HepG2 (cell line): ENCODE results near the gene PUDP. TPM values are rescaled to one million over a fixed set of nuclear protein-coding genes. Genes with fewer than 3 reads are reported as not detected.
A peak's percentile ranks its signal among the peaks of the same experiment; 100 is the strongest.

ENCODE experiments used
- AHDC1 ChIP-seq: sonication (generic); formaldehyde crosslinking; IDR thresholded peaks from 2 replicates; pipeline ENCODE4 v1.5.1; 2020; ENCODE audit warnings: mild to moderate bottlenecking, missing genetic modification reagents, borderline replicate concordance
- ATF4 ChIP-seq, 2 experiments: fragments of 450-650 bp in 1 of 2; sonication (generic) in 1 of 2; formaldehyde crosslinking; IDR thresholded peaks; 2 replicates each; pipeline versions ENCODE4 v1.5.0 to v1.8.0; 2020 to 2022; ENCODE audit warnings: mild to moderate bottlenecking in 1 of 2, missing genetic modification reagents in 1 of 2
- CBX1 ChIP-seq: IDR thresholded peaks from one replicate; pipeline ENCODE4 v1.6.1; 2016; ENCODE audit warnings: antibody characterized with exemption, low read depth
- FOXP1 ChIP-seq, 2 experiments: fragments of 450-650 bp in 1 of 2; IDR thresholded peaks; 2 replicates each; pipeline ENCODE4 v1.6.1; 2017 to 2018; ENCODE audit warnings: antibody characterized with exemption in 1 of 2
- GMEB1 ChIP-seq: sonication (generic); formaldehyde crosslinking; IDR thresholded peaks from 2 replicates; pipeline ENCODE4 v1.5.1; 2020; ENCODE audit warnings: missing genetic modification reagents, mild to moderate bottlenecking, borderline replicate concordance
- MTA1 ChIP-seq: sonication (generic); formaldehyde crosslinking; IDR thresholded peaks from 2 replicates; pipeline ENCODE4 v1.4.0; 2020; ENCODE audit warnings: missing genetic modification reagents, mild to moderate bottlenecking, borderline replicate concordance
- NFIC ChIP-seq: IDR thresholded peaks from 2 replicates; pipeline ENCODE4 v1.6.1; 2012; ENCODE audit warnings: mild to moderate bottlenecking, low read length, inconsistent platforms
- PBX2 ChIP-seq: IDR thresholded peaks from 2 replicates; pipeline ENCODE4 v1.6.1; 2016; ENCODE audit warnings: control low read depth
- TBP ChIP-seq: sonication (generic); formaldehyde crosslinking; IDR thresholded peaks from 2 replicates; pipeline ENCODE4 v1.5.0; 2020; ENCODE audit warnings: missing genetic modification reagents
- ZBTB4 ChIP-seq: sonication (generic); formaldehyde crosslinking; IDR thresholded peaks from 2 replicates; pipeline ENCODE4 v1.4.0; 2020; ENCODE audit warnings: missing genetic modification reagents, mild to moderate bottlenecking, borderline replicate concordance
- ZFAT ChIP-seq: sonication (generic); formaldehyde crosslinking; conservative IDR thresholded peaks from 2 replicates; pipeline ENCODE4 v1.8.1; 2023; ENCODE audit warnings: missing genetic modification reagents, inconsistent platforms
- ZFP36L1 ChIP-seq: sonication (generic); formaldehyde crosslinking; IDR thresholded peaks from 2 replicates; pipeline ENCODE4 v1.8.0; 2022; ENCODE audit warnings: mild to moderate bottlenecking, missing genetic modification reagents, moderate library complexity
- ZNF354B ChIP-seq: sonication (generic); formaldehyde crosslinking; IDR thresholded peaks from 2 replicates; pipeline ENCODE4 v1.8.0; 2022; ENCODE audit warnings: mild to moderate bottlenecking, missing genetic modification reagents
- ZNF670 ChIP-seq: sonication (generic); formaldehyde crosslinking; IDR thresholded peaks from 2 replicates; pipeline ENCODE4 v1.8.0; 2022; ENCODE audit warnings: mild to moderate bottlenecking, missing genetic modification reagents, borderline replicate concordance
- polyA plus RNA-seq, 8 experiments: library from polyadenylated mRNA; depleted of rRNA in 3 of 8; stranded (reverse) in 7 of 8; unstranded in 1 of 8; fragments of >200 nt; fragmentation: Illumina TruSeq in 4 of 8; extraction: Trizol in 4 of 8; gene quantifications; 2 replicates each; pipeline versions ENCODE4 v1.2.1 to v1.2.3, GENCODE V29; 2011 to 2016; ENCODE audit warnings: low read depth in 4 of 8, missing spikeins in 1 of 8, mixed read lengths in 1 of 8; ENCODE audit not compliant: insufficient read depth in 1 of 8
- total RNA-seq, 5 experiments: library from RNA; depleted of rRNA; stranded (reverse); fragments of >200 nt; fragmentation: Illumina TruSeq; extraction: Trizol; gene quantifications; 2 replicates each; pipeline ENCODE4 v1.2.3, GENCODE V29; 2016; ENCODE audit warnings: low read depth in 1 of 5

PUDP gene
- total and polyA plus RNA-seq, 2 of the 13 experiments (the other 11 are each of a cell fraction or from before 2014, with no cell fraction given), result 7.5 to 23.5 TPM

GRCh38 chrX:7119950-7120877 lies 27.7 kb downstream of the PUDP start (continued):
- TF ChIP-seq ZBTB4 (CRISPR knock-in tag), result no peak
- no peak for TF ChIP-seq TBP
- TF ChIP-seq PBX2, result no peak
- TF ChIP-seq GMEB1 (CRISPR knock-in tag), result no peak
- peak; percentile 57; the same call in 1 of the 2 replicates for TF ChIP-seq AHDC1 (CRISPR knock-in tag)
- no peak for TF ChIP-seq CBX1
- TF ChIP-seq ZFP36L1 (CRISPR knock-in tag), result no peak
- no peak for TF ChIP-seq FOXP1 (IDR thresholded peaks at IDR 0.05)
- peak; percentile 42; the same call in 1 of the 2 replicates for TF ChIP-seq FOXP1 (CRISPR knock-in tag; IDR thresholded peaks at IDR 0.05)
- TF ChIP-seq MTA1, result no peak
- TF ChIP-seq NFIC, result peak; percentile 85; the same call in 1 of the 2 replicates
- 0 out of 4 replicates have a peak, but pooled peaks of 1 of the 2 experiments have one; percentile 9 for TF ChIP-seq ATF4 (CRISPR knock-in tag; IDR thresholded peaks at IDR 0.05)
- TF ChIP-seq ZNF354B (CRISPR knock-in tag), result no peak
- no peak for TF ChIP-seq ZFAT (CRISPR knock-in tag)
- TF ChIP-seq ZNF670 (CRISPR knock-in tag), result no peak
